Neural progenitor cell (in vitro differentiated cells): ENCODE data around the gene TNRC18. TPM values are rescaled to one million over a fixed set of nuclear protein-coding genes. Genes with fewer than 3 reads are reported as not detected.

Experiments used
- DNase-seq: peaks from one replicate; pipeline ENCODE4 v3.0.0-alpha.2; 2016; ENCODE audit warnings: low spot score
- H2AFZ ChIP-seq: fragments of 200-600 bp; sonication (generic); replicated peaks from 2 replicates; pipeline ENCODE4 v1.6.1; 2016; ENCODE audit warnings: antibody characterized with exemption
- H3F3A ChIP-seq: fragments of 200-600 bp; sonication (generic); 2 replicates; pipeline ENCODE4 v1.6.1; 2016; ENCODE audit warnings: antibody characterized with exemption, low read depth
- H3K27ac ChIP-seq: fragments of 200-600 bp; sonication (generic); 2 replicates; pipeline ENCODE4 v1.5.1; 2016; ENCODE audit warnings: mild to moderate bottlenecking
- H3K27me3 ChIP-seq: fragments of 200-600 bp; sonication (generic); 2 replicates; pipeline ENCODE4 v1.6.1; 2016; ENCODE audit warnings: mild to moderate bottlenecking, moderate library complexity
- H3K36me3 ChIP-seq: fragments of 200-600 bp; sonication (generic); 2 replicates; pipeline ENCODE4 v1.5.1; 2016
- H3K4me1 ChIP-seq: fragments of 200-600 bp; sonication (generic); 2 replicates; pipeline ENCODE4 v1.6.1; 2016; ENCODE audit warnings: mixed run types
- H3K4me2 ChIP-seq: fragments of 200-600 bp; sonication (generic); 2 replicates; pipeline ENCODE4 v1.6.1; 2016
- H3K4me3 ChIP-seq: fragments of 200-600 bp; sonication (generic); 2 replicates; pipeline ENCODE4 v1.5.1; 2016
- H3K79me2 ChIP-seq: fragments of 200-600 bp; sonication (generic); 2 replicates; pipeline ENCODE4 v1.6.1; 2016; ENCODE audit warnings: low read depth
- H3K9ac ChIP-seq: fragments of 200-600 bp; sonication (generic); 2 replicates; pipeline ENCODE4 v1.6.1; 2016
- H3K9me3 ChIP-seq: fragments of 200-600 bp; sonication (generic); 2 replicates; pipeline ENCODE4 v1.5.1; 2016; ENCODE audit warnings: low read depth
- H4K20me1 ChIP-seq: fragments of 200-600 bp; sonication (generic); 2 replicates; pipeline ENCODE4 v1.6.1; 2016; ENCODE audit warnings: low read depth
- H3K27ac Mint-ChIP-seq: 3 replicates; pipeline ENCODE4 v1.8.0; 2021; ENCODE audit warnings: mixed read lengths
- H3K27me3 Mint-ChIP-seq: 2 replicates; pipeline ENCODE4 v1.8.0; 2022; ENCODE audit warnings: low read depth, mild to moderate bottlenecking, inconsistent platforms, moderate library complexity, mixed read lengths; ENCODE audit not compliant: insufficient read depth
- H3K36me3 Mint-ChIP-seq: 3 replicates; pipeline ENCODE4 v1.8.0; 2021; ENCODE audit warnings: mixed read lengths
- H3K4me1 Mint-ChIP-seq: 3 replicates; pipeline ENCODE4 v1.8.0; 2021; ENCODE audit warnings: mixed read lengths
- H3K4me3 Mint-ChIP-seq: 3 replicates; pipeline ENCODE4 v1.8.0; 2021; ENCODE audit warnings: mild to moderate bottlenecking, moderate library complexity, mixed read lengths
- H3K9me3 Mint-ChIP-seq: 3 replicates; pipeline ENCODE4 v1.8.0; 2020; ENCODE audit warnings: mixed read lengths
- EZH2 ChIP-seq: fragments of 200-600 bp; sonication (generic); IDR thresholded peaks from 2 replicates; pipeline ENCODE4 v1.6.1; 2017; ENCODE audit warnings: antibody characterized with exemption, mild to moderate bottlenecking, moderate library complexity
- EZH2phosphoT487 ChIP-seq: fragments of 200-600 bp; sonication (generic); IDR thresholded peaks from 2 replicates; pipeline ENCODE4 v1.6.1; 2017; ENCODE audit warnings: antibody characterized with exemption
- total RNA-seq: library from RNA; depleted of rRNA; stranded (reverse); fragments of >200 nt; gene quantifications from 2 replicates; pipeline ENCODE4 v1.2.3, GENCODE V29; 2015; ENCODE audit warnings: low replicate concordance
- TF ChIP-seq, protein P1 (sequence below): fragments of 200-600 bp; sonication (generic); IDR thresholded peaks from 2 replicates; pipeline ENCODE4 v1.5.1; 2017; ENCODE audit warnings: antibody characterized with exemption, mild to moderate bottlenecking

The TNRC18 gene
- total RNA-seq, 1 donor from 2014 or later: 16.1 TPM

DNA sequence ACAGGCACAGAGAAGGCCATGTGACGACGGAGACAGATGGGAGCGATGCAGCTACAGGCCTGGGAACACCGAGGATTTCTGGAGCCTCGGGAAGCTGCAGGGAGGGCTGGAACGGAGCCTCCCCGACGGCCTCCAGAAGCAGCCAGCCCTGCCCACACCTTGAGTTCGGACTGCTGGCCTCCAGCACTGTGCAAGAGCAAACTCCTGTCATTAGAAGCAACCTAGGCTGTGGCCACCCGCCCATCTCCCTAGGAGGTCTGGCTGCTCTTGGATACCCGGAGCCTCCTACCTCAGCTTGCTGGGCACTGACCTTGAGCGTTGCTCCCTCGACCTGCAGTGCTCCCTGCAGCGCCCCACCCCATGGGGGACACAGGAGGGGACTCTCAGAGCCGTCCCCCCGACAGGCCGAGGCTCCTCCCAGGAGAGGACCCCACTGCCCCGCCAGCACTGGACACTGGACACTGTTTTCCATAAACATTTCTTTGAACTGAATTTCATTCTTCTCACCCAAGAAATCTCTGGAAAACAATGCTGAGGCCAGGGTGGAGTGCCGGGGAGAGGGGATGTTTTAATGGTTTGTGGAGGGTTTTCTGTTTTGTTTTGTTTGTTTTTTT lies 22.5 kb upstream of the TNRC18 start:
- TF ChIP-seq EZH2phosphoT487 (no peak), EZH2 (no peak)
- TF ChIP-seq, protein P1, sequence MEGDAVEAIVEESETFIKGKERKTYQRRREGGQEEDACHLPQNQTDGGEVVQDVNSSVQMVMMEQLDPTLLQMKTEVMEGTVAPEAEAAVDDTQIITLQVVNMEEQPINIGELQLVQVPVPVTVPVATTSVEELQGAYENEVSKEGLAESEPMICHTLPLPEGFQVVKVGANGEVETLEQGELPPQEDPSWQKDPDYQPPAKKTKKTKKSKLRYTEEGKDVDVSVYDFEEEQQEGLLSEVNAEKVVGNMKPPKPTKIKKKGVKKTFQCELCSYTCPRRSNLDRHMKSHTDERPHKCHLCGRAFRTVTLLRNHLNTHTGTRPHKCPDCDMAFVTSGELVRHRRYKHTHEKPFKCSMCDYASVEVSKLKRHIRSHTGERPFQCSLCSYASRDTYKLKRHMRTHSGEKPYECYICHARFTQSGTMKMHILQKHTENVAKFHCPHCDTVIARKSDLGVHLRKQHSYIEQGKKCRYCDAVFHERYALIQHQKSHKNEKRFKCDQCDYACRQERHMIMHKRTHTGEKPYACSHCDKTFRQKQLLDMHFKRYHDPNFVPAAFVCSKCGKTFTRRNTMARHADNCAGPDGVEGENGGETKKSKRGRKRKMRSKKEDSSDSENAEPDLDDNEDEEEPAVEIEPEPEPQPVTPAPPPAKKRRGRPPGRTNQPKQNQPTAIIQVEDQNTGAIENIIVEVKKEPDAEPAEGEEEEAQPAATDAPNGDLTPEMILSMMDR: no peak
- H3F3A ChIP-seq: no peaks in the 10 kb centered on the region
- Mint-ChIP-seq H3K27me3 (peaks cover 13% of the 10 kb centered on the region), H3K4me3 (no peak overlapping the region), H3K27ac (no peak overlapping the region), H3K9me3 (no peaks in the 10 kb centered on the region), H3K4me1 (peaks cover 19% of the 10 kb centered on the region), H3K36me3 (no peaks in the 10 kb centered on the region)
- no peak overlapping the region for H2AFZ ChIP-seq
- no peaks in the 10 kb centered on the region for H3K9me3 ChIP-seq
- no peak overlapping the region for H3K9ac ChIP-seq
- H3K79me2 ChIP-seq: no peaks in the 10 kb centered on the region
- H3K27ac ChIP-seq: no peak overlapping the region
- peak; percentile 2 for DNase-seq
- H3K4me2 ChIP-seq: no peak overlapping the region
- H3K4me3 ChIP-seq: no peak overlapping the region
- H3K36me3 ChIP-seq: no peaks in the 10 kb centered on the region
- peaks cover 20% of the 10 kb centered on the region for H3K4me1 ChIP-seq
- no peaks in the 10 kb centered on the region for H4K20me1 ChIP-seq
- H3K27me3 ChIP-seq: no peaks in the 10 kb centered on the region

DNA sequence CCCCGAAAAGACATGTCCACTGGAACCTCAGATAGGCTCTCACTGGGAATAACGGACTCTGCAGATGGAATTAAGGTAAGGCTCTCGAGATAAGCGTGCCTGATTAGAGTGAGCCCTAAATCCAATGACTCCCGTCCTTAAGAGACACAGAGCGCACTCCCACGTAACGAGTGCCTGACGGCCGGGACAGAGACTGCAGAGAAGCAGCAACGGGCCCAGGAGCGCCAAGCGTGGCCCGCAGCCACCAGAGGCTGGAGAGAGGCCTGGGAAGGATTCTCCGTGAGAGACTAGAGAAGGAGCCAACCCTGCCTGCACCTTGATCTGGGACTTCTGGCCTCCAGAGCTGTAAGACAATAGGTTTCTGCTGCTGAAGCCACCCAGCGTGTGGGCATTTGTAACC lies 20.0 kb upstream of the TNRC18 start:
- Mint-ChIP-seq H3K4me3 (no peak overlapping the region), H3K36me3 (no peaks in the 10 kb centered on the region), H3K27ac (peak overlapping the region; percentile 25), H3K4me1 (peaks cover 15% of the 10 kb centered on the region), H3K27me3 (peaks cover 15% of the 10 kb centered on the region), H3K9me3 (no peaks in the 10 kb centered on the region)
- H4K20me1 ChIP-seq: peaks cover 6% of the 10 kb centered on the region
- H2AFZ ChIP-seq: no peak overlapping the region
- no peak overlapping the region for H3K27ac ChIP-seq
- TF ChIP-seq EZH2 (no peak), EZH2phosphoT487 (no peak)
- TF ChIP-seq, protein P1: no peak
- no peaks in the 10 kb centered on the region for H3K27me3 ChIP-seq
- no peak overlapping the region for H3K9ac ChIP-seq
- peaks cover 11% of the 10 kb centered on the region for H3K4me1 ChIP-seq
- H3K79me2 ChIP-seq: no peaks in the 10 kb centered on the region
- DNase-seq: no peak
- no peaks in the 10 kb centered on the region for H3K9me3 ChIP-seq
- no peaks in the 10 kb centered on the region for H3F3A ChIP-seq
- H3K4me2 ChIP-seq: no peak overlapping the region
- no peaks in the 10 kb centered on the region for H3K36me3 ChIP-seq
- H3K4me3 ChIP-seq: no peak overlapping the region

DNA sequence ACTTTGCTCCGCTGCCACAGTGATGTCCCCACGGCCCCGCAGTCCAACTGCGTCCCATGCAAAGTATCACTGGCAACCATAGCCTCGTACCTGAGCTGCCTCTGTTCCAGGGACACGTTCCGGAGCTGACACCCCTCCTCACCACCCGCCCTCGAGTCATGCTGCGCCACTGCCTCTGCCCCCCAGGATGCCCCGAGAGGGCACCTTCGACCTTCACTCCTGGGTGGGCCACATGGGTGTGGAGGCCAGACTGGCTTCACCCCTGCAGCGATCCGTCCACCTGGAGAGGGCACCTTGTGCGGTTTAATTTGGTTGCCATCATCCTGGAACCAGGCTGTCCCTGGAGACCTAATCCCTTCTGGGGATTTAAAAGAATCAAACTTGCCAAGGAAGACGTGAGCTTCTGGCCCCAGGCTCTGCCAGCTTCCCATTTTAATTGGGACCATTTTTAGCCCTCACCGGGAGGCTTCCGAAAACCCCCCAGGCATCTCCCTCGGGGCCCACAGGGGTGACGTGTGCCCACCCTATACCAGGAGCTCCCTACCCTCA lies 19.2 kb upstream of the TNRC18 start:
- H3K9me3 ChIP-seq: no peaks in the 10 kb centered on the region
- peaks cover 21% of the 10 kb centered on the region for H3K4me1 Mint-ChIP-seq
- no peaks in the 10 kb centered on the region for H3F3A ChIP-seq
- peaks cover 6% of the 10 kb centered on the region for H4K20me1 ChIP-seq
- H3K4me2 ChIP-seq: no peak overlapping the region
- peaks cover 3% of the 10 kb centered on the region for H3K36me3 Mint-ChIP-seq
- no peak overlapping the region for H3K4me3 ChIP-seq
- H3K27me3 ChIP-seq: no peaks in the 10 kb centered on the region
- H2AFZ ChIP-seq: no peak overlapping the region
- H3K9me3 Mint-ChIP-seq: no peaks in the 10 kb centered on the region
- TF ChIP-seq EZH2phosphoT487 (no peak), EZH2 (no peak)
- TF ChIP-seq, protein P1: no peak
- peaks cover 3% of the 10 kb centered on the region for H3K4me1 ChIP-seq
- H3K79me2 ChIP-seq: no peaks in the 10 kb centered on the region
- no peak overlapping the region for H3K27ac Mint-ChIP-seq
- no peak overlapping the region for H3K9ac ChIP-seq
- H3K27me3 Mint-ChIP-seq: peaks cover 15% of the 10 kb centered on the region
- DNase-seq: no peak
- no peak overlapping the region for H3K4me3 Mint-ChIP-seq
- H3K27ac ChIP-seq: no peak overlapping the region
- no peaks in the 10 kb centered on the region for H3K36me3 ChIP-seq
